ENCODE results near the gene UBALD1.
A peak's percentile ranks its signal among the peaks of the same experiment; 100 is the strongest.

UBALD1 gene

DNA sequence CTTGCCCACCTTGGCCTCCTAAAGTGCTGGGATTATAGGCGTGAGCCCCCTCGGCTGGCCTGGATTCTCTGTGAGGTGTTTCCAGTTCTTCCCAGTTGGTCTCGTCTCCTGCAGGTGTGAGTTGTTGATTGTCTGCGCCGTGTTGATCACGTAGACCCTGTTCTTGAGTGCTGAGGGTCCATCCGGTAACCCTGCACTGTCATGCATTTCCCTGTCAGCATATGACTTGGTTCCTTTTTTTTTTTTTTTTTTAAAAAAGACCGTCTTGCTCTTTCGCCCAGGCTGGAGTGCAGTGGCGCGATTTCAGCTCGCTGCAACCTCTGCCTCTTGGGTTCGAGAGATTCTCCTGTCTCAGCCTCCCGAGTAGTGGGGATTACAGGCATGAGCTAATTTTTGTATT is 27.2 kb upstream of the UBALD1 start:
- DNase-seq: no peak

DNA sequence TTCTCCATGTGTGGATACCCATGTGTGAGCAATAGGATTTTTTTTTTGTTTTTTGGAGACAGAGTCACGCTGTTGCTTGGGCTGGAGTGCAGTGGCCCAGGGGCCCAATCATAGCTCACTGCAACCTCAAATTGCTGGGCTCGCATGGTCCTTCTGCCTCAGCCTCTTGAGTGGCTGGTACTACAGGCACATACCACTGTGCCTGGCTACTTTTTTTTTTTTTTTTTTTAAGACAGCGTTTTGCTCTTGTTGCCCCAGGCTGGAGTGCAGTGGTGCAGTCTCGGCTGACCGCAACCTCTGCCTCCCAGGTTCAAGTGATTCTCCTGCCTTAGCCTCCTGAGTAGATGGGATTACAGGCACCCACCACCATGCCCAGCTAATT is 26.6 kb upstream of the UBALD1 start:
- DNase-seq: no peak

DNA sequence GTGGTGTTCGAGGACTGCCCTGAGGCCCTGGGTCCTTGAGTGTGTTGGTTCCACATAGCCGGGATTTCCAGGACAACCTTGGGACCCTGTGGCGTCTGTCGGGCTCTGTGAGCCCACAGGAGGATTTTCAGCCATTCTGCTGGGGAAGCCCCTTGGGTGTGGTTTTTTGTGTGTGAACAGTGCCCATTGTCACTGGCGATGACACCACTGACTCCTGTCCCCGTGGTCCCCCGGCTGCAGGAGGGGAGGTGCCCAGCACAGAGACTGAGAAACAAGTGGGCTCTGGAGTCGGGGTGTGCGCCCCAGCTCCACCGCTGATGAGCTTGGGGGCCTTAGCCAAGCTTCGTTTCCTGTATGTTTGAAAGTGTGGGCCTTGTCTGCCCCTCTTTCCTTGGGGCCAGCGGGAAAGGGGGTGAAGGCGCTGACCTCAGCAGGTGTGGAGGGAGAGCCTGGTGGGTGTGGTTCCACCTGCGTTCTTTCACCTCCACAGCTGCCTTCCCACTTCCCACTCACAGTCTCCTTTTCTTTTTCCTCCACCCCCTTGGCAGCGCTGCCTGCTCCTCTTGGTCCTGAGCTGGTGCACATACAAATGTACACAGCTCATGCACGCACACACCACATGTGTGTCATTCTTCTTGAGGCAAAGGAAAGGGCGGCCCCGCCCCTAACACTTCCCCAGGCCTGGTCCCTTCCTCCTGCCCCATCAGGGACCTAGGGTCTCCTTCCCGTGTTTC is 26.1 kb upstream of the UBALD1 start:
- no peak for DNase-seq

DNA sequence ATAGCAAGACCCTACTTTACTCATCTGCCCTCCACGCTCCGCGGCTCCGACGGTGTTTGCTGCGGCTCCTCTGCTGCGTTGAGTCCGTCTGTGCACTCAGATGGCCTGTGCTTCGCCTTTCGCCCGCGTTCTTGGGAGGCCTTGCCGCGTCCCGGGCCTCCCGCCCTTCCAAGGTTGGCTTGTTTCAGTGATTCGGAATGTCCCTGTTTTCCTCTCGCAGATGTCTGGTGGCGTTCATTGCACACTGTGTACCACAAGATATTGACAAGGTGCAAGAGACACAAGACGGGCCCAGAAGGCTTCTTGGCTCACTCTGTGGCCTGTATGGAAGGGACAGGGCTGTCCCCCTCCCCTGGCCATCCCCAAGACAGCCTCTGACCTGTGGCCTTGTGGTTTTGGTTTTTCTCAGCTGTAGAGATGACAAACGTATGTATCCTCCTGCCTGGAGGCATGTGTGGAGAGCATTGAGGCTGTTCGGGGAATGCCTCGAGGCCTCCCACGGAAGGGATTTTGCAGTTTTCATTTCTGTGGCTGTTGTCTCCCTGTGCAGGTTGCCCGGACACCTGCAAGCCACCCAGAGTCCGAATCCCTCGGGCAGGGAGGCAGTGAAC is 25.3 kb upstream of the UBALD1 start:
- no peak for DNase-seq

DNA sequence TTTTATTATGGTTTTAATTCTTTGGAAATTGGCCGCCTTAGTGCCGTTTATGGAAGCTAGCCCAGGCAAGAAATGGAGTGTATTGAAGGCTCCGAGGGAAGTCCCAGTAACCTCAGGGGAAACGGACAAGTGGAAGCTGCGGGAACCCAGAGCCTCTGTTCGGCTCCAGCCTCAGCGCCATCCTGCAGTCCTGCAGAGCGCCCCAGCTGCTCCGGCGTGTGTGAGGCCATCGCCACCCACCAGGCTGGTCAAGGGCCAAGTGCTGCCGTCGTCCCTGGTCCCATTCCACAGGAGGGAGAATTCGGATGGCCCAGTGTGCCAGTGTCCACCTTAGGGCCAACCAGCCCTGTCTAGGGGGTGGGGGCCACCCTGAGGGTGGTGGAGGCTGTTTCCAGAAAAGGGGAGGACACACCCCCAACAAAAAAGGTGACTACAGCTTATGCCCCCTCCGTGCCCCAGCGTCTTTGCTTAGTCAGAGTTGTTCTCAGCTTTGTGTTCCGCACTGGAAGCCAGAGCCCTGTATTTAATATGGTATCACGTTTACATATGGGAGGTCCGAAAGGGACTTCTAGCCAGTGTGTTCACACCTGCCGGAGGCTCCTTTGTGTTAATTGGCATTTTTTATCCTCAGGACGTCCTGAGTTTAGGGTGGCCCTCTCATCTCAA is 22.9 kb upstream of the UBALD1 start:
- no peak for DNase-seq

DNA sequence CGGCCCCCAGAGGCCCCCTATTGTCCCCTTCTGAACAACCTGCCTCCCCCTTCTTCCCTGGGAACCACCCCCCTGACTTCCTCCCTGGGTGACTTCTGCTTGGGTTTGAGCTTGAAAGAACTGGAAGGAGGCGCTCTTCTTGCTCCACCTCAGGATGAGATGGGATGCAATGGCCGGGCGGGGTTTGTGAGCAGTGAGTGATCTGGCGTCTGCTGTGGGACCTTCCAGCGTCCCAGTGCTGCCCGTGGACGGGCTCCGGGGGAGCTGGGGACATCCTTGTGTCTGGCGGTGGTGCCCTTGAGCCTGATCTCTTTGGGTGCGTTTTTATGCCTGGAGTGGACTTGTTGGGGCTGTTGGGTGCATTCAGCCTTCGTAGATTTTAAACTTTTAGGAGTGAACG is 21.5 kb upstream of the UBALD1 start:
- DNase-seq: no peak

DNA sequence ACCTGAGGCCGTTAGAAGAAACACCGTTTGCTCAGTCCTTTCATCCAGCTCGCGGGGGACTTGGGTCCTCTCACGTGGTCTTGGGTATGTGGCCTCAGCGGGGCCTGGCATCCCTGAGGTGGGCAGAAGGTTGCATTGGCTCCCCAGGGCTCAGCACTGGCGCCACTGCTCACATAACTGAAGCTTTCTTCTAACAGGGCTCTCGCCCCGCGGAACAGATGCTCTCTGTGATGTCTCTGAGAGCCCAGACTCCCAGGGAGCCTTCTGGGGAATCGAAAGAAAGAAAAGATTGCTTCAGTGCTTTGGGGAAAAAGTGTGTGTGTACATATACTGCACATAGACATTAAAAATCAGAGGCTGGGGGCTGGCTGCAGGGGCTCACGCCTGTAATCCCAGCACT is 20.1 kb upstream of the UBALD1 start:
- DNase-seq: no peak

DNA sequence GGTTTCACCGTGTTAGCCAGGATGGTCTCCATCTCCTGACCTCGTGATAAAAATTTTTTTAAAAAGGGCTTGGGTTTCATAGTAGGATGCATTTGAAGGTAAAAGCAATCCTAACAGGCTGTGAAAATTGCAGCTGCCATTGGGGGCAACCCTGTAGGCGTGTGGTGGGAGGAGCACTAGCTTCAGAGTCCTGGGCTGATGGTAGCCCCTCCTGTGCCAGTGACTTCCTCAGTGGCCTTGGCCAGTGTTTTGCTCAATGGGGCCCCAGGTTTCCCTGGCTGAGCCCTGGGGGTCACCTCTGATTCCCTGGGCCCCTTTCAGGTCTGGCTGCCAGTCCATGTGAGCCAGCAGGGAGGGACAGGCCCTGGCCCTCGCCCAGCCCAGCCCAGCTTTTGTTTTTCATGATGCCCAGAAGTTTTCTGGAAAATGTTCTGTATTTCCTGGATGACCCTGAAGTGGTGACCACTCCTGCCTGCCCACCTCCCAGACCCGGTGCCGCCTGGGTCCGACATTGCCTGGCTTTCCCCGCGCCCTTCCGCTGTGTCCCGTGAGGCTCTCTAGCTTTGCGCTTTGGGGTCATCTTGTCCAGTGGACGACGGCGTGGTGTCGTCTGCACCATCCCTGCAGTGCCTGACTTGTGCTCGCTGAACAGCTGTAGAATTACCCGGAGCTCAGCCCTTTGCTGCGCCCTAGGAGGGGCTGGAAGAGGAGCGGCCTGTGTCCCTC is 19.4 kb upstream of the UBALD1 start:
- DNase-seq: no peak

DNA sequence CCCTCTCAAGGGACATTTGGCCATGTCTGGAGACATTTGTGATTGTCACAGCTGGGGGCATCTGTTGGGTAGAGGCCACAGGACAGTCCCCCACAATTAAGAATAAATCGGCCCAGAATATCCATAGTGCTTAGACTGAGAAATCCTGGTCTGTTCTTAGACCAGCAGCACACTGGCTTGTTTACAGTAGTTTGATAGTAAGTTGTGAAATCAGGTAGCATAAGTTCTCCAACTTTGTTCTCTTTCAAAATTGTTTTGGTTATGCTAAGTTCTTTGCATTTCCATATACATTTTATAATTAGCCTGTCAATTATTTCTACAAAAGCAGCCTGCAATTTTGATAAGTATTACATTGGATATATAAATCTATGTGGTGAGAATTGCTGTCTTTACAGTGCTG is 16.8 kb upstream of the UBALD1 start:
- DNase-seq: no peak

DNA sequence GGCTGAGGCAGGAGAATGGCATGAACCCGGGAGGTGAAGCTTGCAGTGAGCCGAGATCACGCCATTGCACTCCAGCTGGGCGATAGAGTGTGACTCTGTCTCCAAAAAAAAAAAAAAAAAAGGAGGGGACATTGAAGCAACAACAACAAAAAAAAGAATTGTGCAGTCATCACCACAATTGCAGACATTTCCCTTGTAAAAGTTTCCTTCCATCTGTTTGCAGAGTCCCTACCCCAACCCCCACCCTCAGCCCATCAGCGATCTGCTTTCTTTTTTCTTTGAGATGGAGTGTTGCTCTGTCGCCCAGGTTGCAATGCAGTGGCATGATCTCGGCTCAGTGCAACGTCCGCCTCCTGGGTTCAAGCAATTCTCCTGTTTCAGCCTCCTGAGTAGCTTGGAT is 13.6 kb upstream of the UBALD1 start:
- no peak for DNase-seq

DNA sequence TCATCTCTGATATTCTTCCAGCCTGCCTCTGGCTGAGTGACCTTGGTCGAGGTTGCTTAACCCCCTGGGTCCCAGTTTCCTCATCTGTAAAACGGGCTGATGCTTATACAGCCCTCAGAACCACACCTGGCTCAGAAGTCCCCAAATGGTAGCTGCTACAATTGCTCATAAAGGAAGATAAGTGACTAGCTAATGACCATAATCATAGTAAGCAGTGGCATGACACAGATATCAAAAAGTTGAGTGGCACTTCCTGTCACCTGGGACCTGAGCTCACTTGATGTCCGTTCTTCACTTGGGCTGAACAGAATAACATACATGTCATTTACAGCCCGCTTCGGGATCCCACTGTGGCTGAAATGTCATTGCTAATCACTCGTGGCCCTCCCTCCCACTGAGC is 11.7 kb upstream of the UBALD1 start:
- DNase-seq: no peak

DNA sequence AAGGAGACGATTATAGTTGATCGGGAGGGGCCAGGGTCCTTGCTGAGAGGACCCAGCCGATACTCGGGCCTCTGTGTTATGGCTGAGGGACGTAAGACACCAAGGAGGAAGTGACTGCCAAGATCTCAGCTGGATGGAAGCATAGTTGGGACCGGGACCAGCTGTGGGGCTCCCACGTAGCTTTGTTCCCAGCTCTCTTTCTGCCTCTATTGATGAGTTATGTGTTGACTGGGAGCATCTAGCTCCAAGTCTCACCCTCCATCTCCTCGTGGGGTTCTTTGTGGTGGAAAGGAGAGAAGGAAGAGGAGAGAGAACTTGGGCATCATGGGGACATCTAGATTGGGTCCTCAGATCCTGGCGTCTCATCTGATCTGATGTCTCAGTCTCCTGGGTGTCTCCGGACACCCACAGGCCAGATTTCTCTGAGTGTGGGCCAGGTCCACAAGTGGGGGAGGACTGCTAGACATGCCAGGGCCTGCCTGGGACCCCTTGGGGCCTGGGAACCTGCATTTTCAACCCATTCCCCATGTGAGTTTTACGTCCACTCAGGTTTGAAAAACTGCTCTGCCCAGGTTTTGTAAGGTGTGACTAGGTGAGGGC is 11.0 kb upstream of the UBALD1 start:
- no peak for DNase-seq

DNA sequence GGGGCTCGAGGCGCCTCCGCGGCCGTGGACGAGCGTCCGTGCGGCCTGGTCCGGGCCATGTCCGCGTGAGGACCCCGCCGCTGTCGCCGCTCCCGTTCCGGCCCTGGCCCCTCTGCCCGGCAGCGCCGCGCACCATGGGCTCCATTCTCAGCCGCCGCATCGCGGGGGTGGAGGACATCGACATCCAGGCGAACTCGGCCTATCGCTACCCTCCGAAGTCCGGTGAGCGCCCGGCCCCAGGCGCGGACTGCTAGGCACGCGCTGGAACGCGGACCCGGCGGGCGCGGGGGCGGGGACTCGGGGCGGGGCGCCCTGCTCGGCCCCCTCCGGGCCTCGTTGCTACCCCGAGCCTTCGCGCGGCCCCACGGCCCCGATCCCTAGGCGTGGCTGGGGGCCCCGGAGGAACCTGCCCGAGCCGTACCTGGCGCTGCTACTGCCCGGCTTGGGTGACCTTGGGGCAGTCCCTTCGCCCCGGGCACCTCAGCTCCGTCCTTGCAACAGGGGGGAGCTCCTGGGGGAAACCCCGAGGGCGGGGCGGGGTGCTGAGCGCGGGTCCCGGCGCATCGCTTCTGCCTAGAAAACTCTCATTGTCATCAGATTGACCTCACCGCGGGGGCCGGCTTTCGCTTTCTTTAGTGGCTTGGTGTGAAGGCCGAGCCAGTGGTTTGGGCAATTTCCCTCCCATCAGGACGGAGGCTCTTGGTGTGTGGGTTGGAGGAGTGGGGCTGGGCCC is 10.3 kb upstream of the UBALD1 start:
- peak; percentile 66 for DNase-seq

DNA sequence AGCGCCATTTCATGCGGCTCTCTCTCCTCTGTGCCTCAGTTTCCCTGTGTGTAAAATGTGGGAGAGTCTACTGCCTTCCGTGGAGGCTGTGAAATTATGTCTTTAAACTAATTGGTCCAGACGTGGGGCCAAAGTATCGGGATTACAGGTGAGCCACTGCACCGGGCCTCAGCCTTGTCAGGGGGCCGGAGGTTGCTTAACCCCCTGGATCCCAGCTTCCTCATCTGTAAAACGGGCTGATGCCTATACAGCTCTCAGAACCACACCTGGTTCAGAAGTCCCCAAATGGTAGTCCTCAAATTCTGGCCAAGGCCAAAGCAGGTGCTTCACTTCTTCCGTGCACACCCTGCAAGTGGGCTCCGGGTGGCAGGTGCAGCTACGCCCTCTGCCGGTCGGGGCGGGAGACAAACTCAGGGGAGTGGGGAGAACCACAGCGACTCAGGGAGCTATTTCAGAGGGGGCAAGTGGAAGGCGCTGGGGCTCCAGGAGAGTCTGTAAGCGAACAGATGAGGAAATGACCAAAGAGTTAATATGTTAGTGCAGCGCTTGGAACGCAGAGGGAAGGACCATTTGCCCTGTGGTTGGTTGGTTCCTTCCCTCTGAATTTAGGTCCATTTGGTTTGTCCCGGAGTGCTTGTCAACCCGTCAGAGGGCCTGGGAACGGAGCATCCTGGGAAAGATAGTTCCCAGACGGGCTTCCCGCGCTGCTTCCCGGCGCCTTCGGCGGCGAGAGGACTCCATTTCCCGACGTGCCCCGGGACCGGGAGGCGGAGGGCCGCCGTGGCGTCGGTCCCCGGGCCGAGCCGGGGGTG is 9.5 kb upstream of the UBALD1 start, which contains the start of gene MGRN1:
Gene MGRN1, plus strand, starts transcription at position 812 of the 812 bp plus-strand sequence. CDS start 135 bp downstream, outside the sequence.
- DNase-seq: peak; percentile 92

DNA sequence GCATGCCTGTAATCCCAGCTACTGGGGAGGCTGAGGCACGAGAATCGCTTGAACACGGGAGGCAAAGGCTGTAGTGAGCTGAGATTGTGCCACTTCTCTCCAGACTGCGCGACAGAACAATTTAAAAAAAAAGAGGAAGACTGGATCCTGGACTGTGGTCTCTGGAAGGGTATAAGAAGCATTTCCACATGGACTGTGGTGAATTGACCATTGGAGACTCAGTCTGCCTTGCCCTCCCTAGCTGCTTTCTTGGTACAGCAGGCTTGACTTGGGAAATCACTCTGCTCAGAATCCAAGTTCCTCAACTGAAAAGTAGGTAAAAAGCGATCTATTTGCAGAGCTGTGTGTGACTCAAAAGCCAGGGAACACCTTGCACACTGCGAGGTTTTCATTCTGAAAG is 8.9 kb upstream of the UBALD1 start:
- no peak for DNase-seq

DNA sequence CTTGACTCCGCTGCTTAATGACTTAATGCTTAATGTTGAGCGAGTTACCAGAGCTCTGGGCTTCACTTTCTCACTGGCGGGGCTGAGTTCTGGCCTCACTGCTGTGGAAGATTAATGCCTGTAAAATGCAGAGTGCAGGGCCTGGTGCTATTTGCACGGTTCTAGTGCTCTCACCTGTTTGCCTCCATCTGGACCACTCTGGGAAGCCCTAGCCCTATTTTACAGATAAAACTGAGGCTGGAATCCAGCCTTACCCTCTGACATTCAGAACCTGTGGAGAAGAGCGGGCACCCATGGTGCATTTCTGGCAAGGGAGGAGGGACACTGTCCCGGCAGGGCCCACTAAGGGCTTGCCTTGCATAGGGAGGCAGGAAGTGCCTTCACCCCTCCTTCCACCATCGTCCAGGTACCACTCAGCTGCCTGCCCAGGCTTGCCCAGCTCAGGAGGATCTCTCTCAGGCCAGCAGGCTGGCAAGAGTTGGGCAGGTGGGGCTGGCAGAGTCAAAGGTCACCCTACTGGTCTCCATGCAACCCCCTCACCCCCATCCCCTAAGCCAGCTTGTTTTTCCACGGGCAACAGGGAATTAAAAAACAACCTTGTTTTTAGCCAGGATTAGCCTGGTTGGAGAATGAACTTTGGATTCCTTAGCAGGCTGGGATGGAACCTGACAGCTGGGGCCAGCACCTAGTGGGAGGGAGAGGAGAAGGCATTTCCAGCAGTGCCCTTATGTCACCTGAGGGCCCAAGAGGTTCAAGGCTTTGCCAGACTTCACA is 4.1 kb upstream of the UBALD1 start:
- no peak for DNase-seq

DNA sequence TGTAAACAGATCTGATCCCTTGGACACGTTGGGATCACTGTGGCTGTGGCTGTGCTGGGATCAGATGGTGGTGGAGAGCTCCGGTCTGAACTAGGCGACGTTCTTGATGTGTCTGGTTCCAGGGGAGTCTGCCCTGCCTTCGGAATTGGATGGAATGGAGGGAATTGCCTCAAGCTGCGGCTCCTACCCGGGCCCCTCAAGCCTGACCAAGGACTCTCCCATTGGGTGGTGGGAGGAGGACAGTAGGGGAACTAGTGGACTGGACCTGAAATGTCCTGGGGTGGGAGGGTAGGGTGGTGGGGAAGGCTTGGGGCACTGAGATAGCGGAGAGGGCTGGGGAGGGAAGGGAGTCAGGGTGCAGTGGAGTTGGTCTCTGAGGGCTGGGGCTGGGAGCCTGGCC is 3.2 kb upstream of the UBALD1 start:
- no peak for DNase-seq

DNA sequence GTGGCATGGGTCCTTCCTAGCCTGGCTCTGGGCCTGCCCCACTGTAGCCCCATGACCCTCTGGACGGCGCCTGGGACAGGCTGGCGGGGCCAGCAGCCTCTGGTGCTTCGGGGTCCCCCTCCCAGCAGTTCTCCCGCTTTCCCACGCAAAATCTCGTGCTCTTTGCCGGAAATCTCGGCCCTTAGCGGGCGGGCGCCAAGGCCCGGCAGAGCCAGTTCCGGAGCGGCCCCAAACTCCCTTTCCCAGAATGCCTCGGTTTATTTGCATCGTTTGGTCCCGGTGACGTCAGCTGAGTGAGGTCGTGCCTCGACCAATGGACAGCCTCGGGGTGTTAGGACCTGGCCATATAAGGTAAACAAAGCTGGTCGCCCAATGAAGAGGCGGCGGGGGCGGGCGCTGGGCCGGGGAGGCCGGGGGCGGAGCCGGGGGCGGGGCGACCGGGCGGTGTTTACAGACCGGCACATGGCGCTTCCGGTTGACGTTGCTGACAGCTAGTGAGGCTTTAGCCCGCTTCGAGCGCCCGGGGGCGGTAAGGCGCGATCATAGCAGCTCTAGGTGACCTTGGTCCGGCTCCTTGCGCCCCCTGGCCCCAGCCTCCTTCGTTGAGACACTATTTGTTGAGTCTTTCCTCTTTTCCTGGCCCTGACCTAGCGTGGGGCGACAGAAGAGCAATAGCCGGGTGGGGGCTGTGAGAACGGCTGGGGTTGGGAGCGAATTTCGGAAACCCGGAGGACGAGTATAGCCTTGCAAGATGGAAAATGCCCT is 1.5 kb upstream of the UBALD1 start:
- DNase-seq: peak; percentile 99

DNA sequence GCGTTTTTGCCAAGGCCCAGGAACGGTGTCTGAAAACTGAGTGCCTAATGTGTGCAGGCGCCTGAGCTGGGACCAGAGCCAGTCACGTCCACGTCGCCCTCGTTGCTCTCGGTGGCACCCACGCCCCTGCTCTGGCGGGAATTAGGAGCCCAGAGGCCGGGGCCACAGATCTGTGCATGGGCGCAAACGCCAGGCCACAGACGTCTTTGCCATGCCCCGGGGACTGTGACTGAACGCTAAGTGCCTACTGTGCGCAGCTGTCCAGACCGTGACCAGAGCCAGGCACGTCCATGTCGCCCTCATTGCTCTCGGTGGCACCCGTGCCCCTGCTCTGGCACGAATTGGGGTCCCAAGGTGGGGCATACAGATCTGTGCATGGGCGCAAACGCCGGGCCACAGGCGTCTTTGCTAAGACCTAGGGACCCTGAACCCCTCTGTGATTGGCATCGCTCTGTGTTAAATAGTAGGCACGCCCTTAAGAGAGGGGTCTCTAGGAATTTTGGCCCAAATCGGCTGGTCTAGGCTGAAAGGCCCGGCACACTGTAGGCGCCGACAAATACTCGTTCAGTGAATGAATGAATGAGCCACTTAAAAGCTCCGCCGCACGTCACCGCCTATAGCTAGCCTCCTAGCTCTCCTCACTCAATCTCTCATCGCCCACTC is 827 bp upstream of the UBALD1 start:
- no peak for DNase-seq

Measured in activated naive CD4-positive, alpha-beta T cell treated with anti-CD3 and anti-CD28 coated beads, Interleukin-2, amount 50 U/mL, for 16 hours (primary cell).